Endothelial cell of umbilical vein (primary cell): ENCODE data around the gene UBE2L3. TPM values are rescaled to one million over a fixed set of nuclear protein-coding genes. Genes with fewer than 3 reads are reported as not detected.

Experiments used
- BruUV-seq: library from RNA; stranded (reverse); fragments of 400-500 nt; replicated peaks from 2 replicates; lab custom pipeline; 2021; lab: Mats Ljungman, UMichigan
- CTCF ChIA-PET: fragments of 300-600, 350-600 bp; sonication (Branson Sonifier 250); formaldehyde crosslinking; loops from one replicate; lab custom pipeline; 2021; ENCODE audit warnings: antibody characterized with exemption, inconsistent platforms; lab: Charles Lee
- POLR2A ChIA-PET: fragments of 300-600, 350-600 bp; sonication (Branson Sonifier 250); formaldehyde crosslinking; loops from one replicate; lab custom pipeline; 2021; ENCODE audit warnings: antibody characterized with exemption, inconsistent platforms; lab: Charles Lee
- DNase-seq: peaks from one replicate; pipeline ENCODE4 v3.0.0-alpha.2; 2011; ENCODE audit warnings: low read depth, low spot score
- FAIRE-seq: peaks from 2 replicates; lab custom pipeline; 2011; peaks lifted over from hg19 to GRCh38; lab: Jason Lieb, UNC
- H2AFZ ChIP-seq: 2 replicates; pipeline ENCODE4 v1.6.0; 2012; ENCODE audit warnings: low read depth, low read length, control low read depth, inconsistent platforms
- H3K27ac ChIP-seq: 2 replicates; pipeline ENCODE4 v1.5.1; 2011; ENCODE audit warnings: low read depth, mild to moderate bottlenecking, control low read depth, low read length, moderate library complexity; ENCODE audit not compliant: insufficient read depth
- H3K27me3 ChIP-seq, 2 experiments: 2 replicates each; pipeline versions ENCODE4 v1.6.0 to v1.6.1; 2011; ENCODE audit warnings: low read length in 2 of 2, mixed read lengths in 1 of 2; ENCODE audit not compliant: control insufficient read depth in 2 of 2, insufficient read depth in 2 of 2
- H3K36me3 ChIP-seq, 2 experiments: 2 replicates in 1 of 2; 3 replicates in 1 of 2; pipeline ENCODE4 v1.5.1; 2011; ENCODE audit warnings: low read length in 2 of 2, mild to moderate bottlenecking in 1 of 2, moderate library complexity in 1 of 2; ENCODE audit not compliant: control insufficient read depth in 2 of 2, insufficient read depth in 2 of 2; ENCODE audit errors: extremely low read depth in 1 of 2
- H3K4me1 ChIP-seq: 3 replicates; pipeline ENCODE4 v1.5.1; 2011; ENCODE audit warnings: mild to moderate bottlenecking, low read length; ENCODE audit not compliant: control insufficient read depth, insufficient read depth; ENCODE audit errors: extremely low read depth
- H3K4me2 ChIP-seq: 2 replicates; pipeline ENCODE4 v1.6.1; 2011; ENCODE audit warnings: low read length, control low read depth, mixed read lengths; ENCODE audit not compliant: insufficient read depth
- H3K4me3 ChIP-seq, 3 experiments: fragments of 200-600 bp in 1 of 3; sonication (generic), shearing (Covaris generic) in 1 of 3; replicated peaks in 1 of 3; 2 replicates each; pipeline ENCODE4 v1.5.1; 2011 to 2016; ENCODE audit warnings: control low read depth in 3 of 3, low read length in 3 of 3, mild to moderate bottlenecking in 2 of 3, inconsistent platforms in 1 of 3, low read depth in 1 of 3, moderate library complexity in 1 of 3; ENCODE audit not compliant: insufficient read depth in 1 of 3
- H3K79me2 ChIP-seq: 2 replicates; pipeline ENCODE4 v1.6.0; 2012; ENCODE audit warnings: low read length, inconsistent platforms; ENCODE audit not compliant: control insufficient read depth, insufficient read depth
- H3K9ac ChIP-seq: replicated peaks from 2 replicates; pipeline ENCODE3; 2011; ENCODE audit warnings: low read length, control low read depth; ENCODE audit not compliant: insufficient read depth; ENCODE audit errors: extremely low read depth
- H3K9me1 ChIP-seq: replicated peaks from 3 replicates; pipeline ENCODE4 v1.6.0; 2011; ENCODE audit warnings: mild to moderate bottlenecking, low read length; ENCODE audit not compliant: control insufficient read depth, insufficient read depth; ENCODE audit errors: extremely low read depth
- H3K9me3 ChIP-seq: replicated peaks from 2 replicates; pipeline ENCODE4 v1.5.1; 2012; ENCODE audit warnings: low read length, inconsistent platforms; ENCODE audit not compliant: control insufficient read depth, insufficient read depth
- H4K20me1 ChIP-seq: replicated peaks from 2 replicates; pipeline ENCODE3; 2011; ENCODE audit warnings: mild to moderate bottlenecking, low read length; ENCODE audit not compliant: control insufficient read depth, insufficient read depth; ENCODE audit errors: extremely low read depth
- CTCF ChIP-seq, 2 donors: IDR thresholded peaks; 1 replicate in 1 of 2; 2 replicates in 1 of 2; pipeline ENCODE4 v1.5.1; 2011; ENCODE audit warnings: low read length in 2 of 2, mild to moderate bottlenecking in 2 of 2, moderate library complexity in 2 of 2, control low read depth in 1 of 2, inconsistent platforms in 1 of 2, low read depth in 1 of 2; ENCODE audit not compliant: insufficient read depth in 1 of 2; ENCODE audit errors: extremely low read depth in 1 of 2
- MAX ChIP-seq: IDR thresholded peaks from 2 replicates; pipeline ENCODE4 v1.6.1; 2011; ENCODE audit not compliant: insufficient read depth, insufficient read length
- dilution Hi-C: fragments of 300-500 bp; cut with MboI; formaldehyde crosslinking; loops from one replicate; pipeline ENCODE4 v1.15.0; 2019; ENCODE audit warnings: low sequenced_read_pairs; ENCODE audit not compliant: extremely low pct_ligation_motif_present
- intact Hi-C: fragments of 100-400 bp; cut with micrococcal nuclease; formaldehyde crosslinking; loops from one replicate; pipeline ENCODE4 v1.10.0; 2022
- polyA plus RNA-seq, 4 experiments: library from polyadenylated mRNA; depleted of rRNA in 3 of 4; stranded (reverse) in 3 of 4; unstranded in 1 of 4; fragments of >200 nt; gene quantifications; 2 replicates each; pipeline versions ENCODE4 v1.2.1 to v1.2.3, GENCODE V29; 2011 to 2012; ENCODE audit warnings: missing spikeins in 1 of 4
- total RNA-seq: library from RNA; stranded (reverse); gene quantifications from 2 replicates; pipeline ENCODE4 v1.2.3, GENCODE V29; 2021

The UBE2L3 gene
- total and polyA plus RNA-seq, 2 donors (not counting 3 experiments of a cell fraction or from before 2014, with no cell fraction given): 66.0 to 83.5 TPM

DNA sequence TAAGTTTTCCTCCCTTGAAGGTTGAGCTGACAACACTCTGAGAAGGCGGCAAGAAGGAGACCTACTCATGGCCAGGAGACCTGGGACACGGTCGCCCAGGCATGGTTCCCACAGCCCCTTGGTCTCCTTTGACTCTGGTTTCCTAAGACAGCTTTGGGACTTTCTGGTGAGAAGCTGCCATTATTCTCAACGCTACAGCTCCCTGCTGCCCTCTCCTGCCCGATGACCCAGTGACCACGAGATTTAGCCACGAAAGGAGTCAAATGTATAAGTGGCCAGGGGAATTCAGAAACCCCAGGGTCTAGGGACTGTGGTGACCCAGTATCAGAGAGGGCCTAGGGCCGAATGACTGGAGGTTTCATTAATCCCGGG, 73.9 kb downstream of the UBE2L3 start:
- peak overlapping the region; percentile 57 to 60 (median 58) for H3K4me3 ChIP-seq
- H3K27ac ChIP-seq: peak overlapping the region; percentile 56
- dilution Hi-C loops (no loop called here), intact Hi-C loops (no loop called here)
- H3K9ac ChIP-seq: peak overlapping the region; percentile 86
- DNase-seq (peak; percentile 76), FAIRE-seq (no peak)
- H3K4me2 ChIP-seq: peak overlapping the region; percentile 85
- peaks cover 3 to 8% of the 10 kb centered on the region in 2 experiments for H3K36me3 ChIP-seq
- TF ChIP-seq CTCF (IDR thresholded peaks at IDR 0.05; ENCODE audit: extremely low read depth in 1 of 2, insufficient read depth in 1 of 2, low read depth in 1 of 2, low read length in 2 of 2): peak; percentile 34 to 57
- no peak for TF ChIP-seq MAX
- peaks cover 14% of the 10 kb centered on the region for H3K4me1 ChIP-seq
- H3K27me3 ChIP-seq: no peaks in the 10 kb centered on the region
- ChIA-PET CTCF (interaction anchor here (1.0 to 3.5 kb wide), 11 partner anchors 8 to 756 kb away, joined by 3 to 41 read pairs (median 8); partner anchors contain the start of genes CCDC116, PPM1F and YDJC), POLR2A (interaction anchor here (0.9 to 1.4 kb wide), 2 partner anchors 11 to 38 kb away, joined by 4 to 9 read pairs; no protein-coding TSS in a partner anchor)
- no peaks in the 10 kb centered on the region for H4K20me1 ChIP-seq
- peak overlapping the region; percentile 79 for H2AFZ ChIP-seq
- no peaks in the 10 kb centered on the region for H3K9me1 ChIP-seq
- H3K79me2 ChIP-seq: peaks cover 17% of the 10 kb centered on the region
- no peaks in the 10 kb centered on the region for H3K9me3 ChIP-seq
- TSS peak; percentile 94 for BruUV-seq
